HFF-Myc (cell line): ENCODE data around the gene GRAMD1B.
"Not testable (repeated sequence)": the region's sequence is repeated elsewhere in the genome, so short reads cannot be mapped to it uniquely, and the experiment has no call there.

Experiments
- DNase-seq: peaks from one replicate; pipeline ENCODE4 v3.0.0-alpha.2; 2011; ENCODE audit warnings: low read depth; ENCODE audit errors: extremely low read depth
- H3K4me3 ChIP-seq: replicated peaks from 2 replicates; pipeline ENCODE4 v1.5.1; 2011; ENCODE audit warnings: low read depth, mild to moderate bottlenecking, control low read depth, low read length
- CTCF ChIP-seq: IDR thresholded peaks from 2 replicates; pipeline ENCODE4 v1.5.1; 2012; ENCODE audit warnings: mild to moderate bottlenecking, low read depth, low read length, control low read depth; ENCODE audit errors: missing control alignments

The GRAMD1B gene

DNA sequence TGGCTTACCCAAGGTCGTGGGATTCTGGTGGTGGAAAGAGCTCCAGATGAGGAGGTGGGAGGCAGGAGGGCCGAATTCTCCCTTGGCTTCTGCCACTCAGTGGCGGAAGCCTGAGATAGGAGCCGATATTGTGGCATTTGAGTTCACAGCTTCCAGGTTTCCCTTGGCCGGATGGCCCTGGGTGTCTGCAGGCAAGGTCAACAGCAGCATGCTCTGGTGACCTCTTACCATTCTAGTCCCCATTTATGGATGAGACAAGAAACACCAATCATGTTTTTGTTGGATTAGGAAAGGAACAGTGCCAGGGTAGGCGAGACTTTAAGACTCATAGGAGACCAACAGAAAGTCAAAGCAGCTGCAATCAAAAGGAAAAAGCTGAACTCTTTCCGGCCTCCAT is 89.7 kb downstream of the GRAMD1B start:
- no peak overlapping the region for H3K4me3 ChIP-seq
- TF ChIP-seq CTCF: no peak
- no peak for DNase-seq

DNA sequence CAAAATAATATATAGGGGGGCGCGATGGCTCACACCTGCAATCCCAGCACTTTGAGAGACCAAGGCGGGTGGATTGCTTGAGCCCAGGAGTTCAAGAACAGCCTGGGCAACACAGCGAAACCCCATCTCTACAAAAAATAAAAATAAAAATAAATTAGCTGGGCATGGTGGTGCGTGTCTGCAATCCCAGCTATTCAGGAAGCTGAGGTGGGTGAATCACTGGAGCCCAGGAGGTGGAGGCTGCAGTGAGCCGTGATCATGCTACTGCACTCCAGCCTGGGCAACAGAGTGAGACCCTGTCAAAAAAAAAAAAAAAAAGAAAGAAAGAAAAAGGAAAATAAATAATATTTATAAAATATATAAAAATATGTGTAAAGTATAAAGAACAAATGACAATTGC is 90.4 kb downstream of the GRAMD1B start:
- DNase-seq, H3K4me3 ChIP-seq: not testable (repeated sequence)

- no peak overlapping the region for H3K4me3 ChIP-seq
- no peak for TF ChIP-seq CTCF
- DNase-seq: no peak
Measured at GRCh38 chr11:123521001-123521400, 90.9 kb downstream of the GRAMD1B start.

DNA sequence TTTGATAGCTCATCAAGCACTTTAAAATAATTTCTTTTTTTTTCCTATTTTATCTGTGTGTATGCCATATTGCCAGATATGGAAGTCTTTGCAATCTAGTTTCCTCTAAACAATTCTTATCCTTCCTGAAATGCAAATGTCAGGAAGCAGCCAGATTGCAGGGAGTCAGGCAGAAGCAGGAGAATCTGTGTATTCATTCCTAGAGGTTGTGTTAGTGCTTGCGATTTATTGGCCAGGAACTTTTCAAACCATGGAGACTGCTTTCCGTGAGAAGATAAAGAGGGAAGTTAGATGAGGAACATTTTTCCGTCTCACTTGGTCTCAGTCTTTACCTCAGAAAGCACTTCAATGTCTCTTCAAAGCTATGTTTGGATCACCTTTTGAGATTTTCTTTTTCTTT is 91.9 kb downstream of the GRAMD1B start:
- H3K4me3 ChIP-seq: no peak overlapping the region
- no peak for DNase-seq
- TF ChIP-seq CTCF: no peak

- no peak for DNase-seq
- H3K4me3 ChIP-seq: no peak overlapping the region
- no peak for TF ChIP-seq CTCF
Measured at GRCh38 chr11:123523539-123523938, 93.5 kb downstream of the GRAMD1B start.

- no peak overlapping the region for H3K4me3 ChIP-seq
- DNase-seq: no peak
- TF ChIP-seq CTCF: no peak
Measured at GRCh38 chr11:123525097-123525496, 95.0 kb downstream of the GRAMD1B start.

DNA sequence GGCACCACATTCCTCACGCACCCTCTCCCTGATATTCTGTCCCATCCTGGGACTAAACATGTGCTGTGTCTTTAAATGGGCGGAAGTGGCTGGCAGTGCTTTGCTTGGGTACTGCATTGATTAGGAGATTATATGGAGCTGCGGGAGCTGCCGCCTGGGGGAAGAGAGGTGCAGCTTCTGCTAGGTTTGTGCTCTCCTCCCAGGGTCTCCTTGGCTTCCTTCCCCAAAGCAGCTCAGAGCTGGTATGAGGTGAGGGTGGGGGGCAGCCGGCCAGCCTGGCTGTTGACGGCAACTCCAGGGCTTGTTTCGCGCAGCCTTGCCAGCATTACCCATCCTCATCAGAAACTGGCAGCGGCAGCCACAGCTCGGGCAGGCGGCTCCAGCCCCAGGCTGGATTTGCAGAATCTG is 95.4 kb downstream of the GRAMD1B start:
- TF ChIP-seq CTCF: no peak
- H3K4me3 ChIP-seq: no peak overlapping the region

More for the DNA sequence above, 95.4 kb downstream of the GRAMD1B start:
- DNase-seq: no peak
